DMS53 treated with DMSO at 0.1 percent for 48 hours (cell line): ENCODE data around the gene SPATS2L.
A peak's percentile ranks its signal among the peaks of the same experiment; 100 is the strongest.

ENCODE experiments used
- DNase-seq: peaks from one replicate; lab custom pipeline; 2025; ENCODE audit not compliant: unreplicated experiment; lab: John Stamatoyannopoulos, UW

The SPATS2L gene

DNA sequence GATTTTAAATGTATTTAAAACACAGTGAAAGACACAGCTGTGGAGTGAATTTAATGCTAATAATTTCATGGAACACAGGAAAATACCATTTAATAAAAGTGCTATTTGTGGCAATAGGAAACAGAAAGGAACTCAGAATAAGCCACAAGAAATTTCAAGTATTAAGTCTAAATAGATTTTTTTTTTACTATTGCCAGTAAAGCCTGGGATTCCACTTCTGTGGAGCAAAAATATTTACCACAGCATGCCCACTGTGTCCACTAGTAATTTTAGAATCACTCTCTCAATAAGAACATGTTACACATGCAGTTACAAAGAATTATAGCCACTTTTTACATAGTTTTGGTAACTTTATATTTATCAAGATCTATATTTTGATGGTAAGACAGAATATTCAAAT is 186.2 kb downstream of the SPATS2L start:
- no peak for DNase-seq

DNA sequence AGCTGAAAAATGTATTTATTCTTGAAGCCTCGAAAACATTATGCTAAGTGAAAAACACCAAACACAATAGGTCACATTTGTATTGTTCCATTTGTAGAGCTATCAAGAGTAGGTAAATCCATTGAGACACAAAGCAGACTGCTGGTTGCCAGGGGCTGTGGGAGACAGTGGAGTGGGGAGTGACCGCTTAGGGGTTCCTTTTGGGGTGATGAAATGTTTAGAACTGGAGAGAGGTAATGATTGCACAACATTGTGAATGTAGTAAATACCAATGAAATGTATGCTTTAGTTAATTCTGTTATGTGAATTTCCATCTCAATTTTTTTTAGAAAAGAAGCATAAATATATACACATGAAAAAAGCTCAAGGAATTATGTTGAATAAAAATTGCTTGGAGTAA is 187.6 kb downstream of the SPATS2L start:
- no peak for DNase-seq

DNA sequence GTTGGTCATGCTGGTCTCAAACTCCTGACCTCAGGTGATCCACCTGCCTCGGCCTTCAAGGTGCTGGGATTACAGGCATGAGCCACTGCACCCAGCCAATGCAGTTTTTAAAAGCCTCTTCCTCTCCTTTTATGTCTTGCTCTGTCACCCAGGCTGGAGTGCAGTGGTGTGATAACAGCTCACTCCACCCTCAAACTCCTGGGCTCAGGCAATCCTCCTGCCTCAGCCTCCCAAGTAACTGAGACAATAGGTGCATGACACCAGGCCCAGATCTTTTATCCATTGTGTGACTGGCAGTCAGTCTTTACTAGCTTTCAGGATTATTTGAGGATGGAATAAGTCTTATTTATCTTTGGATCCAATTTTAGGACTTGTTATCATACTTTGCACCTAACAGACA is 190.2 kb downstream of the SPATS2L start:
- DNase-seq: no peak

DNA sequence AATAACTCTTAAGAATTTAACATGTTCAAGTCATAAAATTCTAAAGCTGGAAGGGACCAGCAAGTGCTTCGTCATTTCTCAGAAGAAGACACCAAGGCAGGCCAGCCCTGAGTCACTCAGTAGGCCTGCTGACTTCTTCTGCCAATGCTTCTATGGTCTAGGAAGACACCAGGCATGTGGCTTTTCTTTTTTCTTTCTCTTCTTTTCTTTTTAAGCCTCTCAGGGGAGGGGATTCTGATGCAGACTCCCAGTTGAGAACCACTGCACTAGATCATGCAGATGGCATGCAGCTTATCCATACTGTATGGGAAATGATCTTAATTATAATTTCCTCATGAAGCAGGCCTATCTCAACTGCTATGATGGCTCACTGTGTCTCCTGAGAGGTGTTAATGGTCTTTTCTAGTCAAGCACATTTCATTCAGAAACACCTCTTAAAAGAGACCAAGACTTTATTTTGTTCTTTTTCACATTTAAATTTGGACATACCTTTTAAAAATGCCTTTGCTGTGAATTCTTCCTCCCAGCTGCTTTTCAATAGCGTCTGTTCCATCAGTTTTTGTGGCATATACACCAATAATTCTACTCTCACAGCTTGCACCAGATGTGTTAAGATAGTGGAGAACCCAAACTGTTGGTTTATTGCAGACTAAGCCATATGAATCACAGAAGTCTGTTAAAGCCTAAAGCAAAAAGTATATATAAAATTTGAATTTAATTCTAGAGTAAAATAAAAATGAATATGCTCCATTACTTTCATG is 192.1 kb downstream of the SPATS2L start:
- DNase-seq: no peak

DNA sequence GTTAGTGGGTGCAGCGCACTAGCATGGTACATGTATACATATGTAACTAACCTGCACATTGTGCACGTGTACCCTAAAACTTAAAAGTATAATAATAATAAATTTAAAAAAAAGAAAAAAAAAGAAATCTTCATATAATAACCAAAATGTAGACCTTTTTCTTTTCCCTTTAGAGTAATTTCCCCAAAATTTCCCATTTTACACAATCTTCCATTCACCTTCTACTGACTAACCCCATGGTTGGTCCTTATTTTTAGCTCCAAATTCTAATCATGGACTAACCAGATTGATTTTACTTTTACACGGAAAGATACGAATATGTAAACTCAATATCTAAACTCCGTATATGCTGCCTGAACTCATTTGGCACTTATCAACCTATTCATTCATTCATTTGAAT is 195.7 kb downstream of the SPATS2L start:
- DNase-seq: no peak

DNA sequence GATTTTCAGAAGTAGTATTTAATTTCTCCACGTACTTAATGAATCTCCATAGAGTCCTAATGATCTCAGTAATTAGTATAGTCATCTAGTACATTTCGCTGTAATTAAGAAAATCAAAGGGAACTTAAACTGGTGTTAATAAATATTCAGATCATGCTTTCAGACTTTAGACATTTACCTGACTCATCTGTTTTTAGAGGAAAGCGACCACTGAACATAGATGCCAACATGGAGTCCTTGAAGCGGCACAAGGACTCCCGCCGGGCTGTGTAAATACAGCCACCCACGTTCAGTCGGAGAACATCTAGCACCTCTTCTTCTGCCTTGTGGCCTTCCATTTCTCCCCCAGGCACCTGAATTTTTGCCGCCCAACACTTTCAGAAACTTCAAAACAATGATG is 200.2 kb downstream of the SPATS2L start:
- DNase-seq: no peak

DNA sequence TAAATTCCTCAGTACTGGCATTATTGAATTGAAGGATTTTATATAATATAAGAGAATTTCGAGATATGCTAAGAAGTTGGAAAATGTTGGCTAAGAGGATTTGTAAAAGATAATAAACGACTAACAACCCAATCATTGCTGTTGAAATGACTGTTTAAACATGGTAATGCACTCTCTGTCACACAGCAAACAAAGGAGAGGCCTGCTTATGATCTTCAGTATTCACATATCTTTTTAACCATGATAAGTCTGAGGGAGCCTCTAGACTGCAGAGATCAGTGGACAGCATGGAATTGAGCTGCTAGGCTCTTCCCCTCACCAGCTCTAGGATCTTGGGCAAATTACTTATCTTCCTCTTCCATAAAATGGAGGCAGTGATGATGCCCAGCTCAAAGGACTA is 200.7 kb downstream of the SPATS2L start:
- DNase-seq: no peak

DNA sequence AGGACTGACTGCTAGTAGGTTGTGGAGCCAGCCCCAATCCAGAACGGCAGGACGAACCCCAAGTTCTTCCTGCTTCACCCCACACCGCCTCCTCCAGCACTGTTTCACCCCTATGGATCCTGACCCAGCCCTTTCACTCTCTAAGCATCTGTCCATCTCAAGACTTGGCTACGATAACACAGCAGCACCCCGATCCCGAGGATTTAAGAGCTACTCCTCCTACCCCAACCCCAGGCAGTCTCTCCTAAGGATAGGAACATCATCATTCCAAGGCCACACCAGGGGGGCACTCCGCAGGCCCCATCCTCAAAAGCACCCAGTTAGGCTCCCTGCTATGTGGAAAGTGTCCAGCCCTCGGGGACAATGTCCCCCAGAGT is 202.7 kb downstream of the SPATS2L start:
- DNase-seq: no peak

DNA sequence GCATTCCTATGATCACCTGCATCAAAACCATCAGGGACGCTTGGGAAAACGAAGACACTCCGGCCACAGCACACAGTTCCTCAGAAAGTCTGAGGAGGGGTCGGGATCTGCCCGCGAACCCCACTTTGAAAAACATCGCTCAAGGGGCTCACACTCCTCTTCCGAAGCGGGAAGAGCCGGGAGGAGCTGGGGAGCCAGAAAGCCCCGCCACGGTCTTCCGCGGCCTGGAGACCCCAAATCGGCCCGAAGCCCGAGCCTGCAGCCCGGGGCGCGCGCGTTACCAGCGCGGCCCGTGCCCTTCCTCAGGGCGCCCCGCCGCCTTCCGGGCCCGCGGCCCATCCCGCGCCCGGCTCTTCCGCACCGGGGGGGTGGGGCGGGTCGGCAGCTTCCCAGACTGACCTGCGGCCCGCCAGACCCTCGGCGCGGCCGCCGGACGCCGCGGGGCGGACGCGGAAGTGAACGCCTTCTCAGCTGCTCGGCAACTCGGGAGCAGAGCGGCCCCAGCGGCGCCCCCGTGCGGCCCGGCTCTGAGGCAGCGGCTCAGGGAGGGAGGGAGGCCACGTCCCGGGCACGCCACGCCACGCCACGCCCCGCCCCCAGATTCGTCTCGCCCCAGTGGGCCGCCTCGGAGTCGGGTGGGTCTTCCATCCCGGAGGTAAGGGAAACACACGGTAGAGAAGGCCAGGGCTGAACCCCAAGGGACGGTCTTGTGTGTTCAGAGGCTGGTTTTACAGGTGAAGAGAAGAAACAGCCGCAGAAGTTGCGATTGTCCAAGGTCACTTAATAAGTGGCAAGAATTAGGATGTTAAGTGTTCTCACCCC is 203.3 kb downstream of the SPATS2L start, which contains the start of gene KCTD18:
KCTD18 (minus strand) TSS at position 457 of the 822 bp plus-strand sequence. CDS start 3,052 bp downstream, outside the sequence.
- peak; percentile 81 for DNase-seq

DNA sequence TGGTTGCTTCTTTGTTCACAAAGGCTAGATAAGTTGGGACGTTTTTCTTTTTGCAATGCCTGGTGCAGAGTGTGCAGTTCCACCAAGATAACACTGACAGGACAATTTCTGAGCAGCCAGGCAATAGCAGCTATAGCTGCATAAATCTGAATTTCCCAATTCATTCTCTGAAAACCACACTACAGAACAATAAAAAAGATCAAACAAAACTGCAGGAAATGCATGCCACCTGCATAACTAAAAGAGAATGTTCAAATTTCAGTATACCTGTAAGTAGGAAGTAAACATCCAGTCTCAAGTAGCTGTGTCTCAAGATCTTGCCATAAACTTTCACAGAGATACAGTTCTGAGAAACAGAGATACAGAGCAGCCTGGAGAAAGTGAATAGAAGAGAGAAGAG is 208.7 kb downstream of the SPATS2L start:
- DNase-seq: no peak

DNA sequence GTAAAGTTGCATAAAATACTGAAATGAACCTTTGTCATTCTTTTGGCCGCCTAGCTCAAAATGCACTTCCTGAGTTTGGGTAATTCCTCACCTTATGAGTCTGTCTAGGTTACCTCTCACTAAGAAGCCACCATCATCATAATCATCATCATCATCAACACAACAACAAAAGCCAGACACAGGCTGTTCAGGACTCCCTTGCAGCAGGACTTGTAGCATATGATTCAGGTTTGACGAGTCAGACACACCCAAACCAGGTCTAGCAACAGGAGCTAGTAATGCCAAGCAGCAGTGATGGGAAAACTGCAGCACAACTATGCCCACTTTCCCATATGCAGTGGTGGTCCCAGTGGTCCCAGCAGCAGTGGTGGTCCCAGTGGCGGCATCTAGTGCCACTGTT is 216.7 kb downstream of the SPATS2L start:
- no peak for DNase-seq

DNA sequence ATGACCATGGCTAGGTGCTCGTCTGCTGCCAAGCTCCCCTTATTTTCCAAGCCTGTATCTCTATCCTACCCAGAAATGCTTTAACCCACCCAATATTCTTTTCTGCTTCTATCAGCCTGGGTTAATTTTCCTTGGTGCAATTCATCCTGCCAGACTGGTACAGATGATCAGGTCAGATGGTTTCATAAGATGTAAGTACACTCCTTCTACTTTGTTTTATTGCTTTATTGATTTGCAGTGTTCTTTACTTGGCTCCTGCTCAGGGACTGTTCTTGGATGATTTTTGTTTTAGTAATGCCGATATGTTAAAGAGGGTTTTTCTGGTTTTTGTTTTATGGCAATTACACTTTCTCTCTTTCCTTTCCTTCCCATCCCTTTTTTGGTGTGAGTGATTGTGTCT is 217.1 kb downstream of the SPATS2L start:
- DNase-seq: no peak

DNA sequence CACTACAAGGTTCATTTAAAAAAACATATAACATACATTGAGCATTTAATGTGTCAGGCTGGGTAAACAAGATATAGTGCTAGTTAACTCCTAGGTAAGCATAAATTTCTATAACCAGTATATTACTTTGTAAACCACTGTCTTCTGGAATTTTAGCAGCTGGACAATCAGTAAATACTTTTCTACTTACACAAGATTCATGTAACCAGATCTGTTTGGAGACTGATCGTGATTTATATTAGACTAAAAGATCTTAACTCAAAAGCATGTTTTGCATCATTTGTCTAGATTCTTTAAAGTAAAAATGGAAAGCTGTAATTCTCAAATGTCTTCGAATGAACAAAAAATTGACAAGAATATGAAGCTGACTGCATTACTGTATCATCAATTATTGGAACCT is 218.6 kb downstream of the SPATS2L start:
- no peak for DNase-seq

DNA sequence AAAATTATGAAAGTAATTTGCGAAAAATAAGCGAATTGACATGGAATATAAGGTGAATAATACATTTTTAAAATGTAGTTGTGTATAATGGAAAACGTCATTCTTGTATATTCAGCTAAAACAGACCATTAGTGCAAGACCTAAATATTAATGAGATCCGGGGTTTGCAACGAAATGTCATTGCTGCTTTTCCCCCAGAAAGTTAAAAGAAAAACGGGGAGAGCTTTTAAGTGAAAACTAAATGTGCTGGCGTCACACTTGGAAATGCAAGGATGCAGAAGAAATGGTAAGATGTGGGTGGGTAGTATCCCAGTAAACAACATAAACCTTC is 219.0 kb downstream of the SPATS2L start:
- DNase-seq: no peak

DNA sequence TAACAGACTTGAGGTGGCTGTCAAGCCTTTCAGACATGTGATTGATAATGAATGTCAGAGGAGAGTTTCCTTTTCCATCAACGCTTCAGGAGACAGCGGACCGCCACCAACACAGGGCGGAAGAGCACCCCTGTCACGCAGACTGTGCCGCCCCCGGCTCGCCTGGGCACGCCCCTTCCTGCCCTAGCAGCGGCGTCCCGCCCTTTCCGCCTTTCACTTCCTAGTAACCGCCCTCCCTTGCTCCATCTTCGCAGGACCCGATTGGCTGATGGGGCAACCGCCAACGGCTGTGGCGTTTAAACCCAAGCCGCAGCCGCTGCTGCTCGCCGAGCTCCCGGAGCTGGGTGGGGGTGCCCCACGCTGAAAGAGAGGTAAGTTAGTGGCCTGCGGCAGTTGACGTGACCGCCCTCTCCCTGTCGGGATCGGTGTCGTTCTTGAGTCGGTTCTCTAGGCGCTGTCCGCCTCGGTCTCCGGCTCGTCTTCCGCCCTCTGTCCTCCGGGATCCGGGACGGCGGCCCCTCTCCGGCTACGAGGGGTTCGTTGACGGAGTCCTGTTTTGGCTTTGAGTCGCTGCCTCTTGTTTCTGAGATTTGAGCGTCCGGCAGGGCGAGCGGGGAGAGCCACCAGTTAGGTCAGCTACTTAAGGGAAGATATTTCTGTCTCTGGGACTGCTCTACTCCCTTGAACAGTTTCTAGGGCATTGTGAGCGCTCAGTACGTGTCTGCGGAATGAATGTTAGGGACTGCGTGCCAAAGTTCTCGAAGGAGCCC is 219.6 kb downstream of the SPATS2L start, which contains the start of gene SGO2:
SGO2 (plus strand) TSS at position 326 of the 770 bp plus-strand sequence. CDS start 6,769 bp downstream, outside the sequence.
- DNase-seq: peak; percentile 92

DNA sequence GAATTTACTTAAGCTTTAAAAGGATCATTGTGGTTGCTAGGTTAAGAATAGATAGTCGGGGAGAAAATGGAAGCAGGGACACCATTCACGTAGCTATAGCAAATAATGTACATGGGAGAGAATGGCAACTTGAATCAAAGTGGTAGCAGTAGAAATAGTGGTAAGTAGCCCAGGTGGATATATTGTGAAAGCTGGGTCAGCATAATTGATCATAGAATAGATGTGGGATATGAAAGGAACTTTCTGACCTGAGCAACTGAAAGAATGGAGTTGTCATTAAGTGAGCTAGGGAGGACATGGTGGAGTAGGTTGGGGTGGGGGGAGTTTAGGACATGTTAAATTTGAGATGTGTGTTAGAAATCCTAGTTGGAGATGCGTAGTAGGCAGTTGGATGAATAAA is 221.7 kb downstream of the SPATS2L start:
- DNase-seq: no peak
